Prostate gland (tissue), 2 donors: ENCODE results near the gene MDFI. TPM values are rescaled to one million over a fixed set of nuclear protein-coding genes. Genes with fewer than 3 reads are reported as not detected.
A peak's percentile ranks its signal among the peaks of the same experiment; 100 is the strongest.

ENCODE experiments used
- DNase-seq: peaks from one replicate; pipeline ENCODE4 v3.0.0-alpha.2; 2019; ENCODE audit warnings: low spot score
- H3K27ac ChIP-seq, 2 donors: fragments of 200-600 bp; sonication (generic); 2 replicates each; pipeline ENCODE4 v1.5.1; 2017 to 2019
- H3K27me3 ChIP-seq: fragments of 200-600 bp; sonication (generic); replicated peaks from 2 replicates; pipeline ENCODE4 v1.5.1; 2019; ENCODE audit not compliant: insufficient read depth
- H3K36me3 ChIP-seq, 2 donors: fragments of 200-600 bp; sonication (generic); 1 replicate in 1 of 2; 2 replicates in 1 of 2; pipeline versions ENCODE4 v1.5.1 to v1.8.1; 2017 to 2019
- H3K4me1 ChIP-seq: fragments of 200-600 bp; sonication (generic); replicated peaks from 2 replicates; pipeline ENCODE4 v1.5.1; 2019
- H3K4me3 ChIP-seq, 2 donors: fragments of 200-600 bp; sonication (generic); 2 replicates each; pipeline ENCODE4 v1.5.1; 2017 to 2019
- H3K9me3 ChIP-seq: fragments of 200-600 bp; sonication (generic); 2 replicates; pipeline ENCODE4 v1.5.1; 2017
- POLR2A ChIP-seq: fragments of 450-650 bp; IDR thresholded peaks from one replicate; pipeline ENCODE4 v1.6.1; 2016; ENCODE audit warnings: antibody characterized with exemption, mild to moderate bottlenecking
- POLR2AphosphoS5 ChIP-seq: sonication (generic); formaldehyde crosslinking; IDR thresholded peaks from one replicate; pipeline ENCODE4 v1.6.1; 2017; ENCODE audit warnings: antibody characterized with exemption
- WGBS: methylation state at CpG from one replicate; pipeline ENCODE4 v1.1.5; 2018; 5-methylcytosine and 5-hydroxymethylcytosine counted together
- intact Hi-C: fragments of 100-400 bp; cut with DNase I; formaldehyde crosslinking; loops from one replicate; pipeline ENCODE4 v1.14.2; 2022
- total RNA-seq, 2 donors: library from RNA; depleted of rRNA; stranded (reverse); fragments of >200 nt; gene quantifications; one replicate each; pipeline ENCODE4 v1.1.0, GENCODE V29; 2016
- TF ChIP-seq, protein P1 (sequence below), 4 experiments: fragments of 200-600 bp in 2 of 4; fragments of 450-650 bp in 2 of 4; sonication (generic) in 2 of 4; IDR thresholded peaks; 1 replicate in 3 of 4; 2 replicates in 1 of 4; pipeline ENCODE4 v1.5.1; 2016 to 2019; ENCODE audit warnings: antibody characterized with exemption in 4 of 4, mild to moderate bottlenecking in 2 of 4, moderate library complexity in 2 of 4

Gene MDFI
- total RNA-seq, 2 donors from 2014 or later = 31.8 to 77.9 TPM

DNA sequence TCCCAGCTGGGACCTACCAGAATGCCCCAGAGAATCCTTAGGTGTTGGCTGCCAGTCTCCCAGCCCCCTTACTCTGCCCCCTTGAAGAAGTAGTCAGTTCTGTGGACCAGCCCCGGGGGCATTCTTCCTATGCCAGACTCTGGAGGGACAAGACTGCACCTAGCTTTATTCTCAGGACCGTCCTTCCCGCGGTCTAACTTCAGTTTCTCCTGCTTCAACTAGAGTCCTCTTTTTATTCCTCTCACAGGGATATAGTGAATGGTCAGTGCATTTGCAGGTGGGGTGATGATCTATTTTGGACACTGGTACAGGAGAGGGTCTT lies 35.9 kb upstream of the MDFI start:
- peak overlapping the region in 1 of 2 donors; percentile 64 for H3K27ac ChIP-seq
- intact Hi-C loops = no loop called here

DNA sequence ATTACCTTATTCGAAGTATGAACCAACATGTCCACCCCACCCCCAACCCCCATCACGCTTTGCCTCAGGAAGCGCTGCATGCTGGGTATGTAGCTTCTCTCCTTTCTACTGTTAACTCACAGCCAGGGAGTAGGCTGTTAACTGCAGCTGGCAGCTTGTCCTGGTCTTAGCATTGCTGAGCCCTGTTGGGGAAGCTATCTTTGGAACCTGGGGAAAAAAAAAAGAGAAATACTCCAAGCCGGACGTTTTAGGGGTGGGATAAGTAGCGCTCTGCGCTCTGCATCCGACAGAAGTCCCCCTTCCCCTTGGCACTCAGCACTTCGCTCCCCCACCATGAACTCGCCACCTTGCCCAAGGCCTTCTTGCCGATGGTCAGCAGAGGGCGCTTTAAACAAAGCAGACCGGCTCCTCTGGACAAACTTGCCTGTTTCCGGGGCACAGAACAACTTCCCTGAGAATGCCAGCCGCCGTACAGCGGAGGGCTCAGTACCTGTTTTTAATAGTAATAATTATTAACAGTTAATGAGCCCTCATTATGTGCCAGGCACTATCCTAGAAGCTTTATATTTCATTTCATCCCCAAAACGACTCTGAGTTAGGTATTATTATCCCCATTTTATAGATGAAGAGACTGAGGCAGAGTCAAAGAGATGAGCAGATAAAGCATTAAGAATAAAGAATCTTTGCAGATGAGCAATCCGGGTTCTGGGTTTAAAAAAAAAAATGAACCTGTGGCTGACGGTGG lies 35.2 kb upstream of the MDFI start:
- intact Hi-C loops = loop anchor here (1.0 kb wide), 1 partner anchor 80 kb away; no protein-coding TSS in a partner anchor
- H3K36me3 ChIP-seq = peaks cover 0 to 9% of the 10 kb centered on the region in 2 donors
- no peaks in the 10 kb centered on the region for H3K9me3 ChIP-seq
- no peak overlapping the region for H3K4me3 ChIP-seq
- no peaks in the 10 kb centered on the region for H3K4me1 ChIP-seq
- no peaks in the 10 kb centered on the region for H3K27me3 ChIP-seq
- peak; percentile 76 for DNase-seq
- 5% methylated on average over 20 of the region's 20 CpGs for WGBS
- peak overlapping the region; percentile 31 to 64 for H3K27ac ChIP-seq
- TF ChIP-seq, protein P1, sequence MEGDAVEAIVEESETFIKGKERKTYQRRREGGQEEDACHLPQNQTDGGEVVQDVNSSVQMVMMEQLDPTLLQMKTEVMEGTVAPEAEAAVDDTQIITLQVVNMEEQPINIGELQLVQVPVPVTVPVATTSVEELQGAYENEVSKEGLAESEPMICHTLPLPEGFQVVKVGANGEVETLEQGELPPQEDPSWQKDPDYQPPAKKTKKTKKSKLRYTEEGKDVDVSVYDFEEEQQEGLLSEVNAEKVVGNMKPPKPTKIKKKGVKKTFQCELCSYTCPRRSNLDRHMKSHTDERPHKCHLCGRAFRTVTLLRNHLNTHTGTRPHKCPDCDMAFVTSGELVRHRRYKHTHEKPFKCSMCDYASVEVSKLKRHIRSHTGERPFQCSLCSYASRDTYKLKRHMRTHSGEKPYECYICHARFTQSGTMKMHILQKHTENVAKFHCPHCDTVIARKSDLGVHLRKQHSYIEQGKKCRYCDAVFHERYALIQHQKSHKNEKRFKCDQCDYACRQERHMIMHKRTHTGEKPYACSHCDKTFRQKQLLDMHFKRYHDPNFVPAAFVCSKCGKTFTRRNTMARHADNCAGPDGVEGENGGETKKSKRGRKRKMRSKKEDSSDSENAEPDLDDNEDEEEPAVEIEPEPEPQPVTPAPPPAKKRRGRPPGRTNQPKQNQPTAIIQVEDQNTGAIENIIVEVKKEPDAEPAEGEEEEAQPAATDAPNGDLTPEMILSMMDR (IDR thresholded peaks at IDR 0.05) = peak; percentile 76 to 92 (median 85)
- no peak for TF ChIP-seq POLR2A
- peak; percentile 56 for TF ChIP-seq POLR2AphosphoS5

More for the DNA sequence above, 35.9 kb upstream of the MDFI start:
- no peak for DNase-seq
- H3K4me1 ChIP-seq = no peaks in the 10 kb centered on the region
- no peaks in the 10 kb centered on the region for H3K9me3 ChIP-seq
- peaks cover 0 to 9% of the 10 kb centered on the region in 2 donors for H3K36me3 ChIP-seq
- H3K4me3 ChIP-seq = no peak overlapping the region
- TF ChIP-seq, protein P1 (IDR thresholded peaks at IDR 0.05) = no peak
- no peak for TF ChIP-seq POLR2AphosphoS5
- no peak for TF ChIP-seq POLR2A
- 63% methylated on average over 4 of the region's 4 CpGs for WGBS
- no peaks in the 10 kb centered on the region for H3K27me3 ChIP-seq

DNA sequence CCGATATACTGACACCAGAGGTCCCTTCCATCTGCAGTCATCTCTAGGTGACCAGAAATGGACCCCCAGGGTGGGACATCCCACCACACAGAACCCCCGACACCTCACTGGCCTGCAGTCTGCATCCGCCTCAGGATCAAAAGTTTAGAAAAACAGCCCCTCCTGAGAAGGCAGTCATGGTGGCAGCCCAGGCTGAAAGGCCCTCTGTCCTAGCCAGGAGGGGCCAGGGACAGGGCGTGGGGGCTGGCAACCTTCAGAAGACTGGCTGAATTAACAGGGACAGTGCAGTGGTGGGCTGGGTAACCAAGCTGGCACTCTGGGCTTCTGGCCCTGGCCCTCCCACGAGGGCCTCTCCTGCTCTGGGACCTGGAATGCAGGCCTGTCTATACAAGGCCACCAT lies 34.3 kb upstream of the MDFI start:
- Histone ChIP-seq H3K9me3 (no peaks in the 10 kb centered on the region), H3K4me3 (no peak overlapping the region), H3K36me3 (peaks cover 0 to under 1% of the 10 kb centered on the region in 2 donors), H3K27ac (no peak overlapping the region), H3K4me1 (no peaks in the 10 kb centered on the region), H3K27me3 (no peaks in the 10 kb centered on the region)
- DNase-seq = no peak
- TF ChIP-seq POLR2A (no peak), POLR2AphosphoS5 (no peak)
- TF ChIP-seq, protein P1 (IDR thresholded peaks at IDR 0.05) = no peak
- WGBS = 78% methylated on average over 5 of the region's 5 CpGs
- intact Hi-C loops = no loop called here

DNA sequence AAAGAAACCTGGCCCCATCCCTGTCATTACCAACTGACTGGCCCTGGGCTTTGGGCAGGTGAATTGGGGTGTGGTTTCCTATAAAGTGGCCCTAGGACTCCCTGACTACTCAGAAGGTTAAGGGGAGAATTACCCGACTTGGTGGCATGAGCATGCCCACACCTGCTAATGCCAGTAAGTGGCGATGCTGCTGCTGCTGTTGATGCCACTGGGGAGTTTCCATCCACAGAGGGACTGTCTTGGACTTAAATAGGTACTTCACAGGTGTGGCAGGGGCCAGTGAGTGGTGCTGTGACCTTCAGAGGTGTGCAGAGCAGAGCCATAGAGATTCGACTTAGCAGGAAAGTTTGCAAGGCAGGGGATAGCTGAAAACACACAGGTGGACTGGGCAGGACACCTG lies 32.6 kb upstream of the MDFI start:
- no peak for DNase-seq
- no peaks in the 10 kb centered on the region for H3K27me3 ChIP-seq
- H3K36me3 ChIP-seq = no peaks in the 10 kb centered on the region
- TF ChIP-seq, protein P1 (IDR thresholded peaks at IDR 0.05) = no peak
- TF ChIP-seq POLR2A (no peak), POLR2AphosphoS5 (no peak)
- H3K4me1 ChIP-seq = no peaks in the 10 kb centered on the region
- intact Hi-C loops = no loop called here
- WGBS = 68% methylated on average over 3 of the region's 3 CpGs
- no peak overlapping the region for H3K27ac ChIP-seq
- no peak overlapping the region for H3K4me3 ChIP-seq
- H3K9me3 ChIP-seq = no peaks in the 10 kb centered on the region

DNA sequence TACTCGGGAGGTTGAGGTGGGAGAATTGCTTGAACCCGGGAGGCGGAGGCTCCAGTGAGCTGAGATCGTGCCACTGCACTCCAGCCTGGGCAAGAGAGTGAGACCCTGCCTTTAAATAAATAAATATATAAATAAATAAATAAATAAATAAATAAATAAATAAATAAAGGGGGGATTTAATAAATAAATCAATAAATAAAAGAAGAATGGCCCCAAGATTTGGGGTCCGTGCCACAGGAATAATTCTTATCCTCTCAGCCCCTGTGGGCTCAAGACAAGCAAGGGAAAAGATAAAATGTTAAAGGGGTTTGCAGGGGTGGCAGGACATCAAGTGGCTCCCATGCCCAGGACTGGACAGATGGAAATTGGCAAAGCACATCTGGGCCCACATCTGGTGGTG lies 31.2 kb upstream of the MDFI start:
- 93% methylated on average over 5 of the region's 5 CpGs for WGBS
- no peak for DNase-seq
- no peaks in the 10 kb centered on the region for H3K27me3 ChIP-seq
- no peaks in the 10 kb centered on the region for H3K4me1 ChIP-seq
- no peak overlapping the region for H3K27ac ChIP-seq
- no peaks in the 10 kb centered on the region for H3K9me3 ChIP-seq
- no peak overlapping the region for H3K4me3 ChIP-seq
- no peaks in the 10 kb centered on the region for H3K36me3 ChIP-seq
- TF ChIP-seq POLR2AphosphoS5 = no peak
- TF ChIP-seq, protein P1 (IDR thresholded peaks at IDR 0.05) = no peak
- no peak for TF ChIP-seq POLR2A
- intact Hi-C loops = no loop called here
